GM18873 (cell line): Measurements from ENCODE around the gene ABI2.
"Not testable (repeated sequence)": the region's sequence is repeated elsewhere in the genome, so short reads cannot be mapped to it uniquely, and the experiment has no call there.

Experiments used
- ATAC-seq: cut with Tn5 transposase; IDR thresholded peaks from one replicate; pipeline ENCODE4 v1.9.1; 2021; ENCODE audit warnings: mild to moderate bottlenecking, moderate library complexity, moderate number of reproducible peaks; ENCODE audit not compliant: unreplicated experiment, low FRiP score

Gene ABI2

DNA sequence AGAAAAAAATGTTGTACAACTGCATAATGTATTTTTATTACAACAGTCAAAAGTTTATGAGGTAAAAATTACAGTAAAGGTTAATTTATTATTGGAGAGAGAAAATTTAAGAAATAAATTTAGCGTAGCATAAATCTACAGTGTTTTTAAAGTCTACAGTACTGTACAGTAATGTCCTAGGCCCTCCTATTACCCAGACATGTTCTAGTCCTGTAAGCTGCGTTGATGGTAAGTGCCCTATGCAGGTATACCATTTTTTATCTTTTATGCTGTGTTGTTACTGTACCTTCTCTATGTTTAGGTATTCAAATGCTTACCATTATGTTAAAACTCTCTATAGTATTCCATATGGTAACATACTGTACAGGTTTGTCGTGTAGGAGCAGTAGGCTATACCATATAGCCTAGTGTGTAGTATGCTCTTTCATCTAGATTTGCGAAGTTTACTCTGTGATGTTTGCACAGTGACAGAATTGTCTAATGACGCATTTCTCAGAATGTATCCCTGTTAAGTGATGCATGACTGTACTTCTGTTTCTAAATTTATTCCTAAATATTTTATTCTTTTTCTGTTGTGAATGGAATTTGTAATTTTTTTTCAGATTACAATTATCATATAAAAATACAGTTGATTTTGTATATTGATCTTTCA, 24.5 kb downstream of the ABI2 start:
- no peak for ATAC-seq

DNA sequence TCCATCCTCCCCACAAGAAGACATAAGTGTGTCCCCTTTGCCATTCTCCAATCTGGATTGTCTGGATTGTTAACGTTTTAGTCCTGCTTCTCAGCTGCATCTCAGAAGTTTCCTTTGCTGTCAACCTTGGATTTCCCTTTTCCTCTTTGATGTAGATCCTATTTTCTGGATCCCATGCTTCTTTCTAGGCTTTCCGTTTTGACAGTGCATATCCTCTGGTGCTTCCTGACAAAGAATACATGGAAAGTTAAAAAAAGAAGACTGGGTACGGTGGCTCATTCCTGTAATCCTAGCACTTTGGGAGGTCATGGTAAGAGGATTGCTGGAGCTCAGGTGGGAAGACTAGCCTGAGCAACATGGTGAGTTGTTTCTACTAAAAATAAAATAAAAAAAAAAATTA, 26.8 kb downstream of the ABI2 start:
- no peak for ATAC-seq

DNA sequence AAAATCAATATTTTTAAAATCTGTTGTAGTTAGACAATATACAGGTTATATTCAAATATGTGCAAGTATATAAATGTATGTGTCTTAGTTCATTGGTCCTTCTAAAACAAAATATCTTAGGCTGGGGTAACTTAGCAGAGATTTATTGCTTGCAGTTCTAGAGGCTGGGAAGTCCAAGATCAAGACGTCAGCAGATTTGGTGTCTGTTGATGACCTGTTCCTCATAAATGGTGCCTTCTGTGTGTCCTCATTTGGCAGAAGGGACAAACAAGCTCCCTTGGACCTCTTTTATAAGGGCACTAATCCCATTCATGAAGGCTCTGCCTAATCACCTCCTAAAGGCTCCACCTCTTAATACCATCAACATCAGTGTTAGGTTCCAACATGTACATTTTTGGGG, 31.3 kb downstream of the ABI2 start:
- ATAC-seq = no peak

DNA sequence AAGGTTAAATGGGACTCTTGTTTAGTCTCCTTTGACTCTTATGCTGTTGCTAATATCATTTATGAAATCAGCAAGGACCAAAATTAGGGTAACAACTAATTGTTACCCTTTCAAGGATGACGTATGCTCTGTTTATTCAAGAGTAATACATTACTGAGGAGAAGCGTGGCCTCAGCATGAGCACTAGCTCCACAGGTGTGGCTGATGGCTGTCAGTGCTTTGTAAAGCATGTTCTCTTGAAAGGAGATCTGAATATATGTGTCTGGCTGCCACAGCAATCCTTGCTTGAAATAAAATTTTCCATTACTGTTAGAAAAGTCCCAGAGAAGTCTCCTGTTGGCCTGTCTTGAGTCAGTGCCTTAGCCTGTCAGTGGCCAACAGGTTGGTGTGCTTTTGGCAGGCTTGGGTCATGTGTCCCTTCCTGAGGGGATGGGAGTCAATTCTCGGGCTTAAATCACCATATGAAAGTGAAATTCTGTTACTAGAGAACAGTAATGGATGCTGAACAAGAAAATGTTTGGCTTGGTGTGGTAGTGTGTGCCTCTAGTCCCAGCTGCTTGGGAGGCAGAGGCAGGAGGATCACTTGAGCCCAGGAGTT, 32.7 kb downstream of the ABI2 start:
- no peak for ATAC-seq

DNA sequence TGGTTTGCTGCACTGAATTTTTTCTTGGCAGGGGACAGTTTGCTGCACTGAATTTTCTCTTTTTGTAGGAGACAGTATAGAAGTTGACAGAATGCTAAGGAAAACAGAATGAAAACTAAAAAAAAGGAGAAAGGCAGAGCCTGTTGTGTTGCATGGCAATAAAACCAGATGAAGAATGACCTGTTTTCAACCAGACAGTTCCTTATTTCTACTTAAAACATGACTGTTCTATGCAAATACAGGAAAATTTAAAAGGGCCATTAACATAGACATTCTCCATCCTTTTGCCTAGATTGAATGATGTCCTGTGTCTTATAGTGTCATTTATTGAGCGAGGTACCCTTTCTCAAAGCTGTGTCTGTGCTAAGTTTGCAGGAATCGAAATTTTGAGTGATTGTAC, 33.3 kb downstream of the ABI2 start:
- no peak for ATAC-seq

DNA sequence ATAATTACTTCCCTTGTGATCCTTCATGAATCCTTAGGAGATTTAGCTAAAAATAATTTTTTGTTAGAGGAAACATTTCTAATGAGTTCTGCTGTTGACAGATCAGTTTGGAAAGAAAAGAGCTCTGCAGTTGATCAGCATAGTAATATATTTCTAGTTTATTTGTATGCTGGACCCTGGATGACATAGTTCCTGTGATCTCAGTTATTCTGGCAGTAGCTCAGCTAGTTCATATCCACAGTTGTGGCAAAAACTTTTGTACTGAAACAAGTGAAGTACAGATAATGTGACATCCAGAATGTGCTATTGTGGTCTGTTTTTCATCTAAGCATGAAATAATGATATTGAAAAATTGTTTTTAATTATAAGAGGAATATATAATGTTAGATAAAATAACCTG, 33.7 kb downstream of the ABI2 start:
- ATAC-seq = no peak

DNA sequence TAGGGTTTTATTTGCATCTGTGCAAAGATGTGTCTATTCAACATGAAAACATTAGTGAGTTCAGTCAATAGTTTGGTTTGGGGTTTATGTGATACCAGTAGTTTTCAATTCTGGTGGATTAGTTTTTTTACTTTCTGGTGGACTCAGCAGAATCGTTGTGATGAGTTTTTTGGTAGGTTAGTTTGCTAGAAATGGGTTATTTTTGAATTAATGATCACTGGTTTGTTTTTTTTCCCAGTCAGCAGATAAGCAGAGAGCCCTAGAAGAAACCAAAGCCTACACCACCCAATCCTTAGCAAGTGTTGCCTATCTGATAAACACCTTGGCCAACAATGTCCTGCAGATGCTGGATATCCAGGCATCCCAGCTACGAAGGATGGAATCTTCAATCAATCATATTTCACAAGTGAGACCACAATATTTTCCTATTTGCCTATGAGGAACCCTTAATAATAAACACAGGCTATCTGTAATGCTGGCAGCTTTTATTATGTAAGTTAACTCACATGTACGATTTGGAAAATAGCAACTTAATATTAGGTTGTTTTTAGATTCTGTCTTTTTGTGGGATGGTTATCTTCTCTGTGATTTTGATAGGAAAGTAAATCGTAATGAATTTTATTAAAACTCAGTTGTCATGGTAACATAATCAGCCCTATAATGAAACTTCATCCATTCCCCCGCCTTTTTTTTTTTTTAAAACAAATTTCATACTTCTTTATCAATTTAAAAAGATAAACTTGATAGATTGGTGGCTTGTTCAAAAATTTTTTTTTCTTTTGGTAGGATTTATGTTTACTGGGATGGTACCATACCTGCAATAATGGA, 38.7 kb downstream of the ABI2 start:
- ATAC-seq = no peak

DNA sequence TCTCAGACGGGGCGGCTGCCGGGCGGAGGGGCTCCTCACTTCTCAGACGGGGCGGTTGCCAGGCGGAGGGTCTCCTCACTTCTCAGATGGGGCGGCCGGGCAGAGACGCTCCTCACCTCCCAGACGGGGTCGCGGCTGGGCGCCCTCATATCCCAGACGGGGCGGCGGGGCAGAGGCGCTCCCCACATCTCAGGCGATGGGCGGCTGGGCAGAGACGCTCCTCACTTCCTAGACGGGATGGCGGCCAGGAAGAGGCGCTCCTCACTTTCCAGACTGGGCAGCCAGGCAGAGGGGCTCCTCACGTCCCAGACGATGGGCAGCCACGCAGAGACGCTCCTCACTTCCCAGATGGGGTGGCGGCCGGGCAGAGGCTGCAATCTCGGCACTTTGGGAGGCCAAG, 44.5 kb downstream of the ABI2 start:
- not testable (repeated sequence) for ATAC-seq

DNA sequence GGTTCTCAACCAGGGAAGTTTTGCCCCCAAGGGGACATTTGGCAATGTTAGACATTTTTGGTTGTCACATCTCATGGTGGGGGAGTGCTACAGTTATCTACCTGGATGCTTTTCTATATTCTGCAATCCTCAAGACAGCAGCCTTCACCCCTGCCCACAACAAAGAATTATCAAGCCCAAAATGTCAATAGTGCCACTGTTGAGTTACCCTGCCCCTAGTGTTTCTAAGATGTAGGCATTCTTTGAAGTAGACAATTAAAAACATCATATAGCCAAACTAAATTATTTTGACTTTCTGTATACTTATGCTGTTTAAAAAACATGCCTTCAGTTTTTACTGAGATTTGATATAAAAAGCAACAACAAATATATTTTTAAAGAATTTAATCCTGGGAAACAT, 48.0 kb downstream of the ABI2 start:
- ATAC-seq = no peak

DNA sequence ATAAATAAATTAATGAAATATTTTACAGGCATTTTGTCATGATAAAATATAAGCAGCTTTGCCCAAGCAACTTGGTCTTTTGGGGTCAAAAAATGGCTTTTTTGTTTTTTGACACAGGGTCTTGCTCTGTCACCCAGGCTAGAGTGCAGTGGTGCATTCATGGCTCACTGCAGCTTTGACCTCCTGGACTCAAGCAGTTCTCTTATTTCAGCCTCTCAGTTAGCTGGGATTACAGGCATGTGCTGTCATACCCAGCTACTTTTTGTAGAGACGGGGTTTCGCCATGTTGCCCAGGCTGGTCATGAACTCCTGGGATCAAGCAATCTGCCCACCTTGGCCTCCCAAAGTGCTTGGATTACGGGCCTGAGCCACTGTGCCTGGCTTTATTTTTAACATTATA, 51.0 kb downstream of the ABI2 start:
- no peak for ATAC-seq

DNA sequence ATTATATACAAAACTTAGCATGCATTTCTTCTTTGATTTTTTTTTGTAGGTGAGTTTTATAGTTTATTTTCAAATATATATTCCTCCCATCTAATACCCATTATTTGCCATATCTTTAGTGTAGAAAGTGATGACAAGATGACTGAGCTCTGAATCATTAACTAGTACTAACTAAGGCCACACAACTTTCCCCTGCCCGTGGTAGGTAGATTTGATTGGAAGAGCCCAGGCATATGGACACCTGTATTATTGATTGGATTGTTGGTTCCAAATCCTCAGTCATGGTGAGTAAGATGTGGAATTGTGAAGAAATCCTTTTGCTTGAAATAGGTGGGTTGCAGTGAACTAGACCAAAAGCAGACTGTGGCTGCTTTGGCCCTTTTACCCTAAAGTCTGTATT, 54.8 kb downstream of the ABI2 start:
- no peak for ATAC-seq

DNA sequence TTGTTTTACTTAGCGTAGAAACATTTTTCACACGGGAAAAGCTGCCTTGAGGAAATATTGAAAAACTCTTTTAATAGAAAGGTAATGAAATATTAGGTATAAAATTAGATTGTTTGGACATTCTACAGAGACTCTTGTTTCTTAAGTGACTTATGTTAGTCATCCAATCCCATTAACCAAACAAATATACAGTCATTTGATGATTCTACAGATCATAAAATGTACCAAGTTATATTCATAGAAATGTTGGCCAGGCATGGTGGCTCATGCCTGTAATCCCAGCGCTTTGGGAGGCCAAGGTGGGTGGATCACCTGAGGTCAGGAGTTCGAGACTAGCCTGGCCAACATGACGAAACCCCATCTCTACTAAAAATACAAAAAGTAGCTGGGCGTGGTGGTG, 60.0 kb downstream of the ABI2 start:
- not testable (repeated sequence) for ATAC-seq

DNA sequence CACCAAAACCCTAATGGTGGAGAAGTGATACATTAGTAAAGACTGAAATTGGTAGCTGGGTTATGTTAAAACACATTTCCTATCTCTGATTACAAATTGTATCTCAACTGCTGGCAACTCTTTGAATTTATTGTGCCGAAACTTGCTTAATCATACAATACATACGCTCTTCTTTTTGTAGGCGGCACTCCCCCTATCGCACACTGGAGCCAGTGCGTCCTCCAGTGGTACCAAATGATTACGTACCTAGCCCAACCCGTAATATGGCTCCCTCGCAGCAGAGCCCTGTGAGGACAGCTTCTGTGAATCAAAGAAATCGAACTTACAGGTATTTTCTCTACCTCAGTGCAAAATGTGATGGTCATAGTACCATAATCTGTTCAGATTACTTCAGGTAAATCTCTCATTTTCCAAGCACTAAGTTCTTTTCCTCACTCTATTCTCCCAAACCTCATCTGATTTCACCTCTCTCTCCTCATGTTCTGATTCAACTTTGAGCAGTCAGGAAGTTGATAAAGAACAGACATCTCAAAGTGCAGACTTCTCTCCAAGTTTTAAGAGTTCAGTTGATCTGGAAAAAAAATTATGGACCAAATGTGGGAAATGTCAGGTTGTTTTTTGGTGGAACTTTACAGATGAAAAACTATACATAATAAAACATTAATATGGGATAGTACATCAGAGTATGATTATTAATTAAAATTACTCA, 66.5 kb downstream of the ABI2 start:
- no peak for ATAC-seq

DNA sequence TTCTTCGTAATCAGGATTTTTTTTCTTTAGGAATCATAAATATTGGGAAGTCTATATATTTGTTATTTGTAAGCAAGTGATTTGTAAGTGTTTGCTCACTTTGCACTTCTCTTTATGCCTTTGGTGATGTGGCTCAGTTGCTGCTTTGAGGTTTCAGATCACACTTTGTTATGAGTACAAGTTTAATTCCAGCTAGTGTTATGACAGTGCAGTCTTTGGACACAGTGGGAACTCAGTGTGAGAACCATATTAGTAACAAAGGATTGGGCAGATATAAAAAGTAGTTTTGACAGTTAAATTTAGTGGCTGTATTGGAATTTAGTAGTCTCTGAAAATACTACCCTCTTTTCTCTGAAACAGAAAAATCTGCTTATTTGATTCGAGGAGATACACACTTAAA, 67.7 kb downstream of the ABI2 start:
- ATAC-seq = no peak

DNA sequence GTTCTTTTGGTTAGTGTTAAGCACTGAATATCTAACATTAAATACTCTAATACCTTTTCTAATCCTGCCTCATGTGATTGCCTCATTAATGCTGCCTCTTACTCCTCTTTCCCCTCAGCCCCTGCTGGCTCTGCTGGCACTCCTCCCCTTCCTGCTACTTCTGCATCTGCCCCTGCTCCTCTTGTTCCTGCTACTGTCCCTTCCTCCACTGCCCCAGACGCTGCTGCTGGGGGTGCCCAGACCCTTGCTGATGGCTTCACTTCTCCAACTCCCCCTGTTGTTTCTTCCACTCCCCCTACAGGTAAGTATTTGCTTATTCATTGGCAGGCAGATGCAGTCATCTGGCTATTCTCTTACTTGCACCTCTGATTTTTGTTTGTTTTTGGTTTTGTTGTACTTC, 68.5 kb downstream of the ABI2 start:
- ATAC-seq = no peak

DNA sequence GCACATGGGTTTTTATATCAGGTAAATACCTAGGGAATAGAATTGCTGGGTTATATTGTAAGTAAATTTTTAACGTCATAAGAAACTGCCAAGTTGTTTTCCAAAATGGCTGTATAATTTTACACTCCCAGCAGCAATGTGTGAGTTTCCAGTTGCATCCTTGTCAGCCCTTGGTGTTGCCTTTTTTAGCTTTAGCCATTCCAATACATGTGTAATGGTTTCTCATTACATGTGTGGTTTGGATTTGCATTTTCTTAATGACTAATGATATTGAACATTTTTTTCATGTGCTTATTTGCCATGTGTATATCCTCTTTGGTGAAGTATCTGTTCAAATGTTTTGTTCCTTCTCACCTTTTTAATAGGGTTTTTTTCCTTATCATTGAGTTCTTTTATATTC, 70.8 kb downstream of the ABI2 start:
- no peak for ATAC-seq

DNA sequence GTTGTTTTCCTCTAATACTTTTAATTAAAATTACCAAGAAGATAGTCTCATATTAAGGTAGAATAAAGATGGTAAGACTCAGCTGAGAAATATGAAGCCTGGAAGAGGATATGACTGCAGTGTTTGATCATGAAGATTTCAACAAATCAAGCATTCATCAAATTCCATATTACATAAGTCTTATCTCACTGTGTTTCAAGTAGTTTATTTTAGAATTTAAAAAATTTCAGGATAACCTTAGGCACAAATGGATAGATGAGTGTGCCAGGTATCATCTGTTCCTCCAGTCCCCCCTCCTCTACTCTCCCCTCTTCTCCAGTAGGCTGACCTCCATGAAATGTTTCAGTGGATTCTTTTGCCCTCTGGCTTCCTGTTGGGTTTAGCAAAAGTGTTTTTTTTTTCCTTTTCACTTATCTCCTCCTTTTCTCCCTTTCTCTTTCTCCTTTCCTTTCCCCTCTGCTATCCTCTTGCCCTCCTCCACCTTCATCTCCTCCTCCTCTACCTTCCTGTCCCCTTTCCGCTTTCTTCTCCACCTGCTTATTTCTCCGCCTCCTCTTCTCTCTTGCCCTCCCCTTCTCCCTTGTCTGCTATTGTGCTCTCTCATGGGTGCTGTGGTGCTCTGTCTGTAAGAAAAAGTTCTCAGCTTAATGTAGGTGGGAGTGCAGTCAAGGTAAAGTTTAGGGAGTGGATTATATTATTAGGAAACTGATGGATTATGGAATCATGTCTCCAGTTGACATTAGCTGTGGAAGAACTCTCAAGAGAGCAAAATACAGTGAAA, 72.8 kb downstream of the ABI2 start:
- no peak for ATAC-seq

DNA sequence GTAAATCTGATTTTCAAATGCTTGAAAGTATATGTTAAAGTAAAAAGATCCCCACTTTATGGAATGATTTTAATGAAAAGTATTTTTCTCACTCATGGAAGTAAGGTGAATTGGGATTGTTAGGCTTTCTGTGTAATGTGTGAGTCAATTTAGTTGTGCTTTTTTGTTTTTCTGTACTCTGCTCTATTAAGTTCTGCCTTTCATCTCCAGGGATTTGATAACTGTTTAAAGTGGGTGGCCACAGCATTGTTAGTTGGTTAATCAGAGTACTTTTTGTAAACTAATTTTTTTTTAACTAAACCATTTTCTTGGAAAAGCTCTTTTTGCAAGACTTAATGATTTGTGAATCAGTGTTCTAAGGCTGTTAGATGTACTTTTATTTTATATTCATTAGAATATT, 76.8 kb downstream of the ABI2 start:
- no peak for ATAC-seq

DNA sequence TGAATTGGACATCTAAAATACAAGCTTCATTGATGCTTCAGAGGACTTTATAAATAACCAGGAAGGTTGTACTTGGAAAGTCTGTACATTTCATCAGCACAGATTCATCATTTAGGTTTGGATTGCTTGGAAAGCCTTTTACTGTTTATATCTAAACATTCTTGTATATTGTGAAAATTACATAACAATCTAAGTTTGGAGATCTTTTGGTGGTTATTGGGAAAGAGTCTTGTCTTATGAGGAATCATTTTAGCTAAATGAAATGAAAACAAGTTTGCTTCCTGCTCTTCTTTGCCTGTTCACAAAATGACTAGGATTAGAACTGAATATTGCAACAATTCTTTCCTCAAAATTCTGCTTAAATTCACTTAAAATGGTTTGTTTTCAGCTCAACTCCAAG, 79.3 kb downstream of the ABI2 start:
- no peak for ATAC-seq

DNA sequence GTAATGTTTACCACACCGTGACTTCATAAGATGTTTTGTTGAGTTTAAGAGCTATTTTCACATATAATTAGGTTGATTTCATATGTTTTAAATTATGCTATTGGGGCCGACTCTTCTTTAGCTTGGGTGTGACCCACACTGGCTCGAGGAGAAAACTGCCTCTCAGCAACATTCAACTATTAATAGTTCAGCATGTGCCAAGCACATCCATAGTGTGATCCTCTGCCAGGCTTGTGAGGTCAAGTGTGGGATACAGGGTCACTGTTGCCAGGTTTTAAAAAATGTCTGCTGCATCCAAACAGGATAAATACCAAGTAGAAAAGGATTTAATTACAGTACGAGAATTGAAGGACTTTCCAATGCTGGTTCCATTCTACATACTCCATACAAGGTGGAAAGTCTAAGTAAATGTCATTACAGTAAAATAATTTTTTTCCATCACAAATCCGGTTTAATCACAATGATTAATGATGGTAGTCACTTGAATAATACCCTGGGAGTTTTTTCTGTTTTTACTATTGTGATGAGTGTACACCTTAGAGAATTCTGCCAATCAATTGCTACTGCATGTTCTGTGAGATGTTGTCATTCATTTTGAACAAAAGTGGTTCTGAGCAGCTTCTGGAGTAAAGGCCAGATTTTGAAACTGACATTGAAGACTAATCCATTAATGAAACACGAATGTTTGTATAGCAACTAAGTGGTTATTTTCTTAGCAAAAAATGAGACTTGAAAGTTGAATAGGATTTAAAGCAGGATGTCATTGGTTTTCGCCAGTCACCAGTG, 84.5 kb downstream of the ABI2 start:
- ATAC-seq = no peak
